ENCODE measurements around the gene CREB3L1. TPM values are rescaled to one million over a fixed set of nuclear protein-coding genes. Genes with fewer than 3 reads are reported as not detected.
A peak's percentile ranks its signal among the peaks of the same experiment; 100 is the strongest.

The CREB3L1 gene
- total RNA-seq, 1 donor: 33.3 TPM

- Histone ChIP-seq H3K4me2 (ENCODE audit: insufficient read depth, low read length) (no peak overlapping the region), H3K9me3 (ENCODE audit: low read depth, low read length) (no peaks in the 10 kb centered on the region), H3K4me1 (ENCODE audit: insufficient read depth, low read length) (peaks cover 33% of the 10 kb centered on the region), H3K36me3 (ENCODE audit: insufficient read depth, low read length) (no peaks in the 10 kb centered on the region), H3K79me2 (ENCODE audit: insufficient read depth, low read length) (peaks cover 61% of the 10 kb centered on the region), H3K27ac (ENCODE audit: low read depth, low read length) (no peak overlapping the region), H2AFZ (ENCODE audit: low read length) (no peak overlapping the region), H3K27me3 (ENCODE audit: insufficient read depth, low read length) (no peaks in the 10 kb centered on the region), H4K20me1 (ENCODE audit: insufficient read depth, low read length) (peaks cover 4% of the 10 kb centered on the region), H3K4me3 (ENCODE audit: insufficient read depth, low read length) (no peak overlapping the region)
- DNase-seq (ENCODE audit: insufficient read length, low spot score, missing footprints): no peak
- TF ChIP-seq CTCF (IDR thresholded peaks at IDR 0.05; ENCODE audit: extremely low read depth, low read depth, low read length): no peak
These were observed 80.0 kb downstream of the CREB3L1 start for GRCh38 chr11:46357483-46357936.

GRCh38 chr11:46359953-46360352, 82.5 kb downstream of the CREB3L1 start:
- H3K27ac ChIP-seq (ENCODE audit: low read depth, low read length): no peak overlapping the region
- H3K27me3 ChIP-seq (ENCODE audit: insufficient read depth, low read length): no peaks in the 10 kb centered on the region
- no peak overlapping the region for H3K4me3 ChIP-seq (ENCODE audit: insufficient read depth, low read length)
- H2AFZ ChIP-seq (ENCODE audit: low read length): no peak overlapping the region
- peaks cover 12% of the 10 kb centered on the region for H4K20me1 ChIP-seq (ENCODE audit: insufficient read depth, low read length)
- H3K79me2 ChIP-seq (ENCODE audit: insufficient read depth, low read length): peaks cover 63% of the 10 kb centered on the region
- H3K9me3 ChIP-seq (ENCODE audit: low read depth, low read length): no peaks in the 10 kb centered on the region
- H3K4me1 ChIP-seq (ENCODE audit: insufficient read depth, low read length): peaks cover 41% of the 10 kb centered on the region
- DNase-seq (ENCODE audit: insufficient read length, low spot score, missing footprints): no peak
- no peaks in the 10 kb centered on the region for H3K36me3 ChIP-seq (ENCODE audit: insufficient read depth, low read length)
- no peak for TF ChIP-seq CTCF (IDR thresholded peaks at IDR 0.05; ENCODE audit: extremely low read depth, low read depth, low read length)
- no peak overlapping the region for H3K4me2 ChIP-seq (ENCODE audit: insufficient read depth, low read length)

- peaks cover 60% of the 10 kb centered on the region for H3K79me2 ChIP-seq (ENCODE audit: insufficient read depth, low read length)
- H3K36me3 ChIP-seq (ENCODE audit: insufficient read depth, low read length): no peaks in the 10 kb centered on the region
- TF ChIP-seq CTCF (IDR thresholded peaks at IDR 0.05; ENCODE audit: extremely low read depth, low read depth, low read length): no peak
- H4K20me1 ChIP-seq (ENCODE audit: insufficient read depth, low read length): peaks cover 12% of the 10 kb centered on the region
- H3K4me3 ChIP-seq (ENCODE audit: insufficient read depth, low read length): peak overlapping the region; percentile 59
- H3K9me3 ChIP-seq (ENCODE audit: low read depth, low read length): no peaks in the 10 kb centered on the region
- H2AFZ ChIP-seq (ENCODE audit: low read length): peak overlapping the region; percentile 42
- H3K4me2 ChIP-seq (ENCODE audit: insufficient read depth, low read length): peak overlapping the region; percentile 61
- DNase-seq (ENCODE audit: insufficient read length, low spot score, missing footprints): no peak
- H3K27me3 ChIP-seq (ENCODE audit: insufficient read depth, low read length): no peaks in the 10 kb centered on the region
- H3K27ac ChIP-seq (ENCODE audit: low read depth, low read length): peak overlapping the region; percentile 88
- H3K4me1 ChIP-seq (ENCODE audit: insufficient read depth, low read length): peaks cover 41% of the 10 kb centered on the region
These were observed 83.4 kb downstream of the CREB3L1 start for GRCh38 chr11:46360878-46361277.

GRCh38 chr11:46361283-46362155, 84.1 kb downstream of the CREB3L1 start:
- no peaks in the 10 kb centered on the region for H3K9me3 ChIP-seq (ENCODE audit: low read depth, low read length)
- TF ChIP-seq CTCF (IDR thresholded peaks at IDR 0.05; ENCODE audit: extremely low read depth, low read depth, low read length): no peak
- no peaks in the 10 kb centered on the region for H3K36me3 ChIP-seq (ENCODE audit: insufficient read depth, low read length)
- H3K4me3 ChIP-seq (ENCODE audit: insufficient read depth, low read length): peak overlapping the region; percentile 59
- H3K4me2 ChIP-seq (ENCODE audit: insufficient read depth, low read length): peak overlapping the region; percentile 61
- peaks cover 54% of the 10 kb centered on the region for H3K79me2 ChIP-seq (ENCODE audit: insufficient read depth, low read length)
- peak overlapping the region; percentile 88 for H3K27ac ChIP-seq (ENCODE audit: low read depth, low read length)
- H4K20me1 ChIP-seq (ENCODE audit: insufficient read depth, low read length): peaks cover 12% of the 10 kb centered on the region
- H3K27me3 ChIP-seq (ENCODE audit: insufficient read depth, low read length): no peaks in the 10 kb centered on the region
- peaks cover 41% of the 10 kb centered on the region for H3K4me1 ChIP-seq (ENCODE audit: insufficient read depth, low read length)
- peak overlapping the region; percentile 42 for H2AFZ ChIP-seq (ENCODE audit: low read length)
- peak; percentile 98 for DNase-seq (ENCODE audit: insufficient read length, low spot score, missing footprints)

Data from osteoblast (primary cell).